Middle frontal gyrus (tissue), 1 donor: ENCODE data around the gene PPARGC1A.
A peak's percentile ranks its signal among the peaks of the same experiment; 100 is the strongest.

Source experiments
- DNase-seq: peaks from one replicate; pipeline ENCODE4 v3.0.0-alpha.2; 2015; ENCODE audit warnings: low spot score; ENCODE audit errors: extremely low spot score

Gene PPARGC1A

GRCh38 chr4:23881674-23882337, 8.0 kb downstream of the PPARGC1A start:
- DNase-seq: no peak

GRCh38 chr4:23881052-23881501, 8.8 kb downstream of the PPARGC1A start:
- DNase-seq: no peak

GRCh38 chr4:23878912-23879732, 10.7 kb downstream of the PPARGC1A start:
- DNase-seq: no peak

GRCh38 chr4:23878246-23878891, 11.5 kb downstream of the PPARGC1A start:
- no peak for DNase-seq

- DNase-seq: no peak
Observed at GRCh38 chr4:23877758-23878229, 12.1 kb downstream of the PPARGC1A start.

GRCh38 chr4:23876418-23877089, 13.3 kb downstream of the PPARGC1A start:
- DNase-seq: no peak

- no peak for DNase-seq
Observed at GRCh38 chr4:23875317-23875716, 14.5 kb downstream of the PPARGC1A start.

GRCh38 chr4:23874536-23874901, 15.3 kb downstream of the PPARGC1A start:
- no peak for DNase-seq

GRCh38 chr4:23873717-23874535, 15.9 kb downstream of the PPARGC1A start:
- DNase-seq: no peak

- DNase-seq: no peak
Observed at GRCh38 chr4:23871426-23871825, 18.4 kb downstream of the PPARGC1A start.

- DNase-seq: no peak
Observed at GRCh38 chr4:23866450-23867075, 23.3 kb downstream of the PPARGC1A start.

- no peak for DNase-seq
Observed at GRCh38 chr4:23861897-23862296, 27.9 kb downstream of the PPARGC1A start.

- no peak for DNase-seq
Observed at GRCh38 chr4:23860919-23861318, 28.9 kb downstream of the PPARGC1A start.

GRCh38 chr4:23857367-23857959, 32.4 kb downstream of the PPARGC1A start:
- DNase-seq: peak; percentile 5

- DNase-seq: no peak
Observed at GRCh38 chr4:23856630-23857029, 33.2 kb downstream of the PPARGC1A start.

GRCh38 chr4:23855912-23856605, 33.8 kb downstream of the PPARGC1A start:
- DNase-seq: no peak

- no peak for DNase-seq
Observed at GRCh38 chr4:23853986-23854660, 35.7 kb downstream of the PPARGC1A start.

- no peak for DNase-seq
Observed at GRCh38 chr4:23851464-23851863, 38.4 kb downstream of the PPARGC1A start.

- no peak for DNase-seq
Observed at GRCh38 chr4:23847158-23847557, 42.7 kb downstream of the PPARGC1A start.
